ENCODE results near the gene ENTPD2.

The ENTPD2 gene

GRCh38 chr9:137076636-137077009 is 22.8 kb upstream of the ENTPD2 start:
- no peaks in the 10 kb centered on the region for H3K4me1 ChIP-seq
- H2AFZ ChIP-seq, result peak overlapping the region; percentile 93
- no peaks in the 10 kb centered on the region for H3K79me2 ChIP-seq
- no peaks in the 10 kb centered on the region for H3K9me3 ChIP-seq (ENCODE audit: control insufficient read depth, low read length)
- no peaks in the 10 kb centered on the region for H3K27me3 ChIP-seq (ENCODE audit: control insufficient read depth, insufficient read depth, low read length)
- TF ChIP-seq CTCF (IDR thresholded peaks at IDR 0.05), result no peak
- no peak overlapping the region for H3K4me3 ChIP-seq (ENCODE audit: low read depth, low read length)
- H3K36me3 ChIP-seq (ENCODE audit: control insufficient read depth, insufficient read depth, low read length), result no peaks in the 10 kb centered on the region
- H3K9ac ChIP-seq, result no peak overlapping the region
- peak overlapping the region; percentile 51 for H3K27ac ChIP-seq
- H3K4me2 ChIP-seq (ENCODE audit: low read length), result peak overlapping the region; percentile 76

GRCh38 chr9:137075275-137075775 is 21.5 kb upstream of the ENTPD2 start:
- Histone ChIP-seq H3K4me1 (peaks cover 2% of the 10 kb centered on the region), H3K27ac (no peak overlapping the region)

GRCh38 chr9:137074657-137075274 is 20.9 kb upstream of the ENTPD2 start:
- no peaks in the 10 kb centered on the region for H3K9me3 ChIP-seq (ENCODE audit: control insufficient read depth, low read length)
- no peaks in the 10 kb centered on the region for H3K79me2 ChIP-seq
- no peak overlapping the region for H2AFZ ChIP-seq
- H3K9ac ChIP-seq, result no peak overlapping the region
- no peak for TF ChIP-seq CTCF (IDR thresholded peaks at IDR 0.05)
- no peak overlapping the region for H3K4me3 ChIP-seq (ENCODE audit: low read depth, low read length)
- H3K36me3 ChIP-seq (ENCODE audit: control insufficient read depth, insufficient read depth, low read length), result no peaks in the 10 kb centered on the region
- no peaks in the 10 kb centered on the region for H3K27me3 ChIP-seq (ENCODE audit: control insufficient read depth, insufficient read depth, low read length)
- no peak overlapping the region for H3K27ac ChIP-seq
- H3K4me1 ChIP-seq, result peaks cover 2% of the 10 kb centered on the region
- no peak overlapping the region for H3K4me2 ChIP-seq (ENCODE audit: low read length)

More at GRCh38 chr9:137075275-137075775, 21.5 kb upstream of the ENTPD2 start:
- no peaks in the 10 kb centered on the region for H3K36me3 ChIP-seq (ENCODE audit: control insufficient read depth, insufficient read depth, low read length)
- H3K9ac ChIP-seq, result no peak overlapping the region
- H3K4me3 ChIP-seq (ENCODE audit: low read depth, low read length), result no peak overlapping the region
- no peaks in the 10 kb centered on the region for H3K79me2 ChIP-seq
- H3K4me2 ChIP-seq (ENCODE audit: low read length), result no peak overlapping the region
- no peak overlapping the region for H2AFZ ChIP-seq
- TF ChIP-seq CTCF (IDR thresholded peaks at IDR 0.05), result no peak
- no peaks in the 10 kb centered on the region for H3K9me3 ChIP-seq (ENCODE audit: control insufficient read depth, low read length)
- H3K27me3 ChIP-seq (ENCODE audit: control insufficient read depth, insufficient read depth, low read length), result no peaks in the 10 kb centered on the region

- TF ChIP-seq CTCF (IDR thresholded peaks at IDR 0.05), result no peak
- Histone ChIP-seq H3K27me3 (ENCODE audit: control insufficient read depth, insufficient read depth, low read length) (no peaks in the 10 kb centered on the region), H3K4me3 (ENCODE audit: low read depth, low read length) (no peak overlapping the region), H3K36me3 (ENCODE audit: control insufficient read depth, insufficient read depth, low read length) (no peaks in the 10 kb centered on the region), H3K9ac (no peak overlapping the region), H3K79me2 (no peaks in the 10 kb centered on the region), H3K4me2 (ENCODE audit: low read length) (no peak overlapping the region), H2AFZ (no peak overlapping the region), H3K27ac (no peak overlapping the region), H3K9me3 (ENCODE audit: control insufficient read depth, low read length) (no peaks in the 10 kb centered on the region), H3K4me1 (peaks cover 2% of the 10 kb centered on the region)
These were observed 20.1 kb upstream of the ENTPD2 start for GRCh38 chr9:137073992-137074399.

GRCh38 chr9:137071282-137071681 is 17.4 kb upstream of the ENTPD2 start:
- H3K9ac ChIP-seq, result no peak overlapping the region
- no peaks in the 10 kb centered on the region for H3K79me2 ChIP-seq
- H3K9me3 ChIP-seq (ENCODE audit: control insufficient read depth, low read length), result no peaks in the 10 kb centered on the region
- no peak overlapping the region for H3K4me3 ChIP-seq (ENCODE audit: low read depth, low read length)
- no peak for TF ChIP-seq CTCF (IDR thresholded peaks at IDR 0.05)
- peak overlapping the region; percentile 68 for H3K27ac ChIP-seq
- peak overlapping the region; percentile 75 for H2AFZ ChIP-seq
- no peaks in the 10 kb centered on the region for H3K36me3 ChIP-seq (ENCODE audit: control insufficient read depth, insufficient read depth, low read length)
- H3K27me3 ChIP-seq (ENCODE audit: control insufficient read depth, insufficient read depth, low read length), result no peaks in the 10 kb centered on the region
- peak overlapping the region; percentile 83 for H3K4me2 ChIP-seq (ENCODE audit: low read length)
- H3K4me1 ChIP-seq, result peaks cover 2% of the 10 kb centered on the region

Measured in parathyroid adenoma (tissue), 2 donors.